MM.1S (cell line): ENCODE results near the gene PPP1R13B.

Experiments
- DNase-seq: peaks from one replicate; pipeline ENCODE4 v3.0.0-alpha.2; 2015
- H2AFZ ChIP-seq: fragments of 300-600 bp; sonication (generic); 2 replicates; pipeline ENCODE4 v1.6.0; 2016; ENCODE audit warnings: antibody characterized with exemption, low read length
- H3F3A ChIP-seq: fragments of 300-600 bp; sonication (generic); 2 replicates; pipeline ENCODE4 v1.6.1; 2016; ENCODE audit warnings: mild to moderate bottlenecking, antibody characterized with exemption, low read length, moderate library complexity, mixed read lengths; ENCODE audit not compliant: insufficient read depth
- H3K27ac ChIP-seq: fragments of 300-600 bp; sonication (generic); 2 replicates; pipeline ENCODE4 v1.5.1; 2016; ENCODE audit warnings: mild to moderate bottlenecking, low read length
- H3K27me3 ChIP-seq: fragments of 300-600 bp; sonication (generic); replicated peaks from 2 replicates; pipeline ENCODE4 v1.6.0; 2016; ENCODE audit warnings: low read length; ENCODE audit not compliant: insufficient read depth
- H3K36me3 ChIP-seq: fragments of 300-600 bp; sonication (generic); replicated peaks from 2 replicates; pipeline ENCODE4 v1.6.1; 2016; ENCODE audit warnings: mild to moderate bottlenecking, low read length, mixed read lengths; ENCODE audit not compliant: insufficient read depth
- H3K4me1 ChIP-seq: fragments of 300-600 bp; sonication (generic); 2 replicates; pipeline ENCODE4 v1.6.1; 2016; ENCODE audit warnings: low read length, mixed read lengths
- H3K4me2 ChIP-seq: fragments of 300-600 bp; sonication (generic); 2 replicates; pipeline ENCODE4 v1.6.0; 2016; ENCODE audit warnings: low read depth, low read length
- H3K4me3 ChIP-seq: fragments of 300-600 bp; sonication (generic); 2 replicates; pipeline ENCODE4 v1.5.1; 2016; ENCODE audit warnings: low read length, mixed read lengths
- H3K79me2 ChIP-seq: fragments of 300-600 bp; sonication (generic); 2 replicates; pipeline ENCODE4 v1.6.1; 2016; ENCODE audit warnings: mixed run types, low read length, mixed read lengths
- H3K9ac ChIP-seq: fragments of 300-600 bp; sonication (generic); 2 replicates; pipeline ENCODE4 v1.6.1; 2016; ENCODE audit warnings: low read length, mixed read lengths
- H3K9me2 ChIP-seq: fragments of 300-600 bp; sonication (generic); replicated peaks from 2 replicates; pipeline ENCODE4 v1.6.1; 2016; ENCODE audit warnings: mild to moderate bottlenecking, low read length, mixed read lengths; ENCODE audit not compliant: insufficient read depth
- H3K9me3 ChIP-seq: fragments of 300-600 bp; sonication (generic); replicated peaks from 2 replicates; pipeline ENCODE4 v1.6.1; 2016; ENCODE audit warnings: mild to moderate bottlenecking, low read length, mixed read lengths; ENCODE audit not compliant: insufficient read depth
- H4K20me1 ChIP-seq: fragments of 300-600 bp; sonication (generic); 2 replicates; pipeline ENCODE4 v1.6.1; 2016; ENCODE audit warnings: mild to moderate bottlenecking, low read length, moderate library complexity, mixed read lengths; ENCODE audit not compliant: insufficient read depth
- EZH2 ChIP-seq: fragments of 300-600 bp; sonication (generic); optimal IDR thresholded peaks from 2 replicates; pipeline ENCODE3; 2017; ENCODE audit warnings: low read depth, mild to moderate bottlenecking, antibody characterized with exemption, low read length, mixed read lengths
- EZH2phosphoT487 ChIP-seq: fragments of 300-600 bp; sonication (generic); IDR thresholded peaks from 2 replicates; pipeline ENCODE4 v1.6.1; 2018; ENCODE audit warnings: antibody characterized with exemption, low read length
- TF ChIP-seq, protein P1 (sequence below): fragments of 300-600 bp; sonication (generic); IDR thresholded peaks from 2 replicates; pipeline ENCODE4 v1.5.1; 2016; ENCODE audit warnings: antibody characterized with exemption, low read length, mixed read lengths

Gene PPP1R13B

GRCh38 chr14:103694572-103695026 lies 152.8 kb downstream of the PPP1R13B start:
- no peak overlapping the region for H3K27ac ChIP-seq
- no peak overlapping the region for H3K9ac ChIP-seq
- H3F3A ChIP-seq: no peaks in the 10 kb centered on the region
- H3K9me2 ChIP-seq: no peaks in the 10 kb centered on the region
- no peaks in the 10 kb centered on the region for H3K9me3 ChIP-seq
- no peak overlapping the region for H3K4me3 ChIP-seq
- no peaks in the 10 kb centered on the region for H3K79me2 ChIP-seq
- H3K4me2 ChIP-seq: no peak overlapping the region
- no peak for TF ChIP-seq EZH2
- TF ChIP-seq, protein P1, sequence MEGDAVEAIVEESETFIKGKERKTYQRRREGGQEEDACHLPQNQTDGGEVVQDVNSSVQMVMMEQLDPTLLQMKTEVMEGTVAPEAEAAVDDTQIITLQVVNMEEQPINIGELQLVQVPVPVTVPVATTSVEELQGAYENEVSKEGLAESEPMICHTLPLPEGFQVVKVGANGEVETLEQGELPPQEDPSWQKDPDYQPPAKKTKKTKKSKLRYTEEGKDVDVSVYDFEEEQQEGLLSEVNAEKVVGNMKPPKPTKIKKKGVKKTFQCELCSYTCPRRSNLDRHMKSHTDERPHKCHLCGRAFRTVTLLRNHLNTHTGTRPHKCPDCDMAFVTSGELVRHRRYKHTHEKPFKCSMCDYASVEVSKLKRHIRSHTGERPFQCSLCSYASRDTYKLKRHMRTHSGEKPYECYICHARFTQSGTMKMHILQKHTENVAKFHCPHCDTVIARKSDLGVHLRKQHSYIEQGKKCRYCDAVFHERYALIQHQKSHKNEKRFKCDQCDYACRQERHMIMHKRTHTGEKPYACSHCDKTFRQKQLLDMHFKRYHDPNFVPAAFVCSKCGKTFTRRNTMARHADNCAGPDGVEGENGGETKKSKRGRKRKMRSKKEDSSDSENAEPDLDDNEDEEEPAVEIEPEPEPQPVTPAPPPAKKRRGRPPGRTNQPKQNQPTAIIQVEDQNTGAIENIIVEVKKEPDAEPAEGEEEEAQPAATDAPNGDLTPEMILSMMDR: no peak
- no peak for TF ChIP-seq EZH2phosphoT487
- no peak overlapping the region for H2AFZ ChIP-seq
- H4K20me1 ChIP-seq: no peaks in the 10 kb centered on the region
- H3K4me1 ChIP-seq: no peaks in the 10 kb centered on the region
- H3K36me3 ChIP-seq: no peaks in the 10 kb centered on the region
- H3K27me3 ChIP-seq: no peaks in the 10 kb centered on the region
- no peak for DNase-seq

- Histone ChIP-seq H3K9ac (no peak overlapping the region), H3F3A (no peaks in the 10 kb centered on the region), H3K27me3 (no peaks in the 10 kb centered on the region), H3K27ac (no peak overlapping the region), H3K9me2 (no peaks in the 10 kb centered on the region), H3K79me2 (no peaks in the 10 kb centered on the region), H3K4me2 (no peak overlapping the region), H3K36me3 (no peaks in the 10 kb centered on the region), H2AFZ (no peak overlapping the region), H4K20me1 (no peaks in the 10 kb centered on the region), H3K4me3 (no peak overlapping the region), H3K9me3 (no peaks in the 10 kb centered on the region), H3K4me1 (no peaks in the 10 kb centered on the region)
- DNase-seq: no peak
- TF ChIP-seq EZH2phosphoT487 (no peak), EZH2 (no peak)
- TF ChIP-seq, protein P1: no peak
These were observed 153.9 kb downstream of the PPP1R13B start for GRCh38 chr14:103693515-103693914.

DNA sequence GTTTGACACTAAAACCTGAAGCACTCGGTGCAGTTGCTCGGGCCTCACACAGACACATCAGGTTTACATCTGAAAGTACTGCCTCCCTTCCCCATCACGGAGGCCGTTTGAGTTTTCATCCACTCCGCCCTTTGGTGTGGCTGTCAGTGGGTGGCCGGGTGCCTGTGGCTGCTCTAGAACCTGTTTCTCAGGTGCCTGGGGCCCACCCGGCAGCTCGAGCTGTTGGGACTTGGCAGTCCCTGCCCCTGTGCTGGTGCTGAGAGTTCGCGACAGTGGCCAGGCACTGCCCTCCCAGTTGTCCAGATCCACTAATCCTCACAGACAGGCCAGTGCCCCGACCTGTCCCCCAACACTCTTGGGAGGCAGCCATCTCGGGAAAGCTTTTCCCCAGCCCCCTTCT lies 154.5 kb downstream of the PPP1R13B start:
- TF ChIP-seq, protein P1: no peak
- TF ChIP-seq EZH2: no peak
- no peak for TF ChIP-seq EZH2phosphoT487
- no peak overlapping the region for H3K4me2 ChIP-seq
- H4K20me1 ChIP-seq: no peaks in the 10 kb centered on the region
- no peak overlapping the region for H3K4me3 ChIP-seq
- no peaks in the 10 kb centered on the region for H3K4me1 ChIP-seq
- no peaks in the 10 kb centered on the region for H3K27me3 ChIP-seq
- H3K9me3 ChIP-seq: no peaks in the 10 kb centered on the region
- no peaks in the 10 kb centered on the region for H3K36me3 ChIP-seq
- H3K9ac ChIP-seq: no peak overlapping the region
- H3K79me2 ChIP-seq: no peaks in the 10 kb centered on the region
- H3F3A ChIP-seq: no peaks in the 10 kb centered on the region
- H3K9me2 ChIP-seq: no peaks in the 10 kb centered on the region
- no peak overlapping the region for H2AFZ ChIP-seq
- no peak overlapping the region for H3K27ac ChIP-seq
- DNase-seq: no peak
